NCI-H1694 treated with DMSO at 0.1 percent for 48 hours (cell line): ENCODE results near the gene FXN.
"Not testable (repeated sequence)": the region's sequence is repeated elsewhere in the genome, so short reads cannot be mapped to it uniquely, and the experiment has no call there.

ENCODE experiments used
- DNase-seq: peaks from one replicate; lab custom pipeline; 2025; lab: John Stamatoyannopoulos, UW

The FXN gene

GRCh38 chr9:69035438-69036308 lies at the start of gene FXN:
Gene FXN, plus strand, starts transcription at chr9:69035752. Its CDS starts 31 bp downstream, at chr9:69035783.
- DNase-seq = peak; percentile 40

- not testable (repeated sequence) for DNase-seq
Measured at GRCh38 chr9:68986949-68987348, 48.6 kb upstream of the FXN start.

DNA sequence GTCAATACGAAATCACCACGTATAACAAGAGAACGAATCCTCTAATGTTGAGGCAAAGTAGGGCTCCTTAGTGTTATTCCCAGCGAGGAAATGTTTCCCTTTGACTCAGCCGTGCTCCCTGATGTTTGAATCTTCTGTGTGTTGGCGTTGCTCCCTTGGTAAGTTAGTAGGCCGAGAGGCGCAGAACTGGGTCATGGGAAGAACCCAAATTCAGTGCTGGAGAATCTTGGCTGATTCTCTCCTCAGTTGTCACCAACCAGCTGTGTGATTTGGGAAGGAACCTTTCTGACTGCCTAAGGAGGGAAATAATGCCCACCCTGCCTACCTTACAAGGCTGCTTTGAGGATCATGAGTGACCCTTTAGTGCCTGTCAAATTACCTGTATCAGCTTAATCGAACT lies 44.1 kb upstream of the FXN start:
- no peak for DNase-seq

DNA sequence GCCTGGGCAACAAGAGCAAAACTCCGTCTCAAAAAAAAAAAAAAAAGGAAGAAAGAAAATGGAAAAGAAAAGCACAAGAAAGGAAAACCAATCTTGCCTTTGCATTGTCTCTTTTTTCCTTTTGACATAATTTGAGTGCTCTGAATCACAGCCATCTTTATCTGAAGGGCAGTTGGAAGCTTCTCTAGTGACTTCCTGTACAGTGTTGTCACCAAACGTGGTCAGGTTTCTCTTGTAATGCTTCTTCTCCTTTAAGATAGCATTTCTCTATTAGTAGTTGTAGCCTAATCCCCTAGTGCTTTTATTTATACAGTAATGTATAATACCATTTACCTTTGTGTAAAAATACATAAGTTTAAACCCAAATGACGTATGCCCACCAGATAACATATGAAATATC lies 39.8 kb upstream of the FXN start:
- no peak for DNase-seq

GRCh38 chr9:68996462-68996861 lies 39.1 kb upstream of the FXN start:
- DNase-seq = no peak

GRCh38 chr9:68997666-68998065 lies 37.9 kb upstream of the FXN start:
- DNase-seq = no peak

DNA sequence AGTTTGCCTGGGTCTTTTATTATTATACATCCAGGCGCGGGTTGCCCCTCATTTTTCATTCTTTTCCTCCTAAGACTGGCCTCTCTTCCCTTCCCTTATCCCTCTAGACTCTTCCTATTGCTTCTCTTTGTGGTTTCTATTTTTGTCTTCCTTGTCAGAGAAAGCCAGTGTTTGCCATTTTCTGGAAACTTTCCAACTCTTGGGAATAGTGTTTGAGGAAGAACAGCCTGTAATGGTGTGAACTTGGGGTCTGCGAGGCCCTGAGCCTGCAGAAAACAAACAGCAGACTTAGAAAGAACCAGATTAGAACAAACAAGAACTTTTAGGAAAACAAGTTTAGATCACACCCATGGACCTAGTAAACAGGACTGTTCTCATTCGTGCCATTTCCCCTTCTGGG lies 37.2 kb upstream of the FXN start:
- DNase-seq = no peak

GRCh38 chr9:68998812-68999211 lies 36.7 kb upstream of the FXN start:
- DNase-seq = no peak

GRCh38 chr9:68999393-69000105 lies 36.0 kb upstream of the FXN start:
- peak; percentile 39 for DNase-seq

DNA sequence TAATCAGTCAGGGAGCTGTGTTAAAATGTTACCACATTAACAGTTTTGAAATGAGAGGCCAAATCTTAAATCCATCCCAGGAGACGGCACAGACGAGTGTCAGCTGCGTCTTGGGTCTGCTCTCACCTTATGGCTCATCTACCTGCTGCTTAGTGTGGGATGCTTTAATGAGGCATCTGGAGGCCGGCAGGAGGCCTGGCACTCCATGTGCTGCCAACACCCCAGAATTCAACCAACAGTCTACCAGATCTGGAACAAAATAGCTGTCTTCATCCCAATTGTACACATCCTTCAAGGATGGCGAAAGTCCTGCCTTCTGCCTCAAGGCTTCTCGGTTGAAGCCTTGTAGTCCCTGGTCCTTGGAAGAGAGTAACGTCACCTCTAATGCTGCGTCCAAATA lies 33.6 kb upstream of the FXN start:
- no peak for DNase-seq

GRCh38 chr9:69003051-69003450 lies 32.5 kb upstream of the FXN start:
- DNase-seq = no peak

DNA sequence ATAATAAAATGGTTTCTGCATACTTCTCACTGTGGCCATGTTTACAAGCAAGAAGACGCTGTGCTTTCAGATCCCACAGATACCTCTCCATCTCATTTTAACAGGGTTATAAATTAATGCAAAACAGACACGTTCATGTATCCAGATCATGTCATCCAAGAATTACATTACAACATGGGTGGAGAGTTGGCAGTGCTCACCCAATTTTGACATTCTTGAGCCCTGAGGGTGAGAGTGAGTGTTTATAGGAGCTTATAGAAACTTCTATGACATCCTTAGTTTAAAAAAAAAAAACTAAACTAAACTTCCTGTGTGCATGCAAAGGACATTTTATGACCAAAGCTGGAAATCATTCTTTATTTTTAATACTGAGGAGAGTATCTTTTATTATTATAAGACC lies 30.7 kb upstream of the FXN start:
- DNase-seq = no peak

GRCh38 chr9:69009708-69010107 lies 25.8 kb upstream of the FXN start:
- no peak for DNase-seq

DNA sequence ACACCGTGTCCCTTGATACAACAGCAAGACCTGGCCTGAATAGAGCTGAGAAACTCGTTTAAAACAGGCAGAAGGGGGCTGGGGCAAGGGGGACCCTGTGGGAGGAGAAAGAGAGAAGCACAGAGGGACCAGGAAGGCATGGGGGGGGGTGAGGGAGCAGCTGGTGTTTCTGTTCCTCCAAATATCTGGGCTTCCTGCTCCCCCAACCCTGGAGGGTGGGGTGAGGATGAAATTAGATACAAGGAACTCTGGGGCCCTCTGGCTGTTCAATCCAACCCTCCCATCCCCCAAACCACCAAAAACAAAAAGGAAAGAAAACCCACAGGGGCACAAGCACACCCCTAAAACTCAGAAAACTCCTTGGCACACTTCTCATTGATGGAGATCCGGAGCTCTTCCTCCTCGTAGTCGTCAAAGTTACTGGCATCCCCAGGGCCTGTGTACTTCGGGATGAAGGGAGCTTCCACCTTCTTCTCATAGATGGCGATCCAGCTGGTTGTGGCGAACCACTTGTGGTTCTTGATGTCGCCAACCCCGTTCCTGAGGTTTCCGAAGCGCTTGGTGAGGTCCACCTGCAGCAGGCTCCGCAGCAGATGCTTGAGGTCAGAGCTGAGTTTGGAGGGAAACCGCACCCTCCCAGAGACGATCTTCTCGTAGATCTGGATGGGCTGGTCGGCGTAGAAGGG lies 22.7 kb upstream of the FXN start:
- no peak for DNase-seq

GRCh38 chr9:69013382-69013727 lies 22.2 kb upstream of the FXN start:
- DNase-seq = no peak

DNA sequence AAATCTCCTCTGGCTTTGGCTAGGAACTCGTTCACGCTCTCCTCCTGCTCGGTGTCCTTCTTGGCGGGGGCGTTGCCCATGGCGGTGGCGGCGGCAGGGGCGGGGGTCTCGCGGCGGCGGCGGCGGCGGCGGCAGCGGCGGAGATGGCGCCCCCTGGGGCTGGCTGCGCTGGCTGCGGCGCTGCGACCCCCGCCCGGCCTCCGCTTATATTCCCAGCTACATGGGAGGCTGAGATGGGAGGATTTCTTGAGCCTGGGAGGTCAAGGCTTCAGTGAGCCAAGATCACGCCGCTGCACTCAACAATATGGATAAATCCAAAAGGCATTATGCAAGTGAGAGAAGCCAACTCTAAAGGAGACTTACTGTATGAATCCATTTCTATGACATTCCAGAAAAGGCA lies 21.5 kb upstream of the FXN start, which contains the start of gene PRKACG:
Gene PRKACG, minus strand, starts transcription at position 101 of the 400 bp plus-strand sequence. Its CDS starts 21 bp downstream, at position 80.
- DNase-seq = no peak

DNA sequence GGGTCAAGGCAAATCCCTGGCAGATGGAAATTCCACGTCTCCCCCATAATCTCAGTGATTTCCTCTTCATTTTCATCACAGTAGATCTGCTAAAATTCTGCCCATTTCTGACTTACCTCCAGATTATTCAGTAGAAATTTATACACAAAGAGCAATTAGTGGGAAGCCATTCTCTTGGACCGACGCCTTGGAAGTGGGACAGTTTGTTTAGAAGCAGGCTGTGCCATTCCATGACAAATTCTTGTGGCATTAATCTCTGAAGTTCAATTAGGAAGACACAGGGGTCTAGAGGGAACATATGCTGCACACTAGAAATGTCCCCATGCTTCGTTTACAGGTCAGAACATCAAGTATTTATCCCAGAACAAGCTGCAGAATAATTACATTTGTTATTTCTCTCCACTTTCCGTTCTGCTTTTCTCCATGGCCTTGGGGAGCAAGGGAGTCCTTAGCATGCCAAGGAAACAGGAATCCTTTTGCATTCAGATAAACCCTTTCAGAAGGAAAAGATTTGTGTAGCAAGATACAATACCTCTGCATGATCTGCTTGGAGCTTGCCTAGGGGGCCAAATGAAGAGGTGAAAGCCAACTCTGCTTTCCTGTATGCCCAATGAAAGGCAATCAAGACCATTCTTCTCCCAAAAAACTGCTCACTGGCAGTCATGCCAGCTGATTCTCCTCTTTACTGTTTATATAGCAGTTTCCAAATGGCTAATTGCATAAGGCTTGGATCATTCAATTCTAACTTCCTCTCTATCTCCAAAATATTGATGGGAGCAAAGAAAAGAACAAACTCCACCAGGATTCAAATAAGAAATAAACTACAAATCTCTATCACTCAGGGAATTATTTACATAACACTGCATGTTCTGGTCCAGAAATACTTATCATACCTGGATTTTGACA lies 19.1 kb upstream of the FXN start:
- no peak for DNase-seq

- DNase-seq = no peak
Measured at GRCh38 chr9:69018737-69019136, 16.8 kb upstream of the FXN start.

- no peak for DNase-seq
Measured at GRCh38 chr9:69019808-69020207, 15.7 kb upstream of the FXN start.

- DNase-seq = no peak
Measured at GRCh38 chr9:69020301-69021145, 15.0 kb upstream of the FXN start.

DNA sequence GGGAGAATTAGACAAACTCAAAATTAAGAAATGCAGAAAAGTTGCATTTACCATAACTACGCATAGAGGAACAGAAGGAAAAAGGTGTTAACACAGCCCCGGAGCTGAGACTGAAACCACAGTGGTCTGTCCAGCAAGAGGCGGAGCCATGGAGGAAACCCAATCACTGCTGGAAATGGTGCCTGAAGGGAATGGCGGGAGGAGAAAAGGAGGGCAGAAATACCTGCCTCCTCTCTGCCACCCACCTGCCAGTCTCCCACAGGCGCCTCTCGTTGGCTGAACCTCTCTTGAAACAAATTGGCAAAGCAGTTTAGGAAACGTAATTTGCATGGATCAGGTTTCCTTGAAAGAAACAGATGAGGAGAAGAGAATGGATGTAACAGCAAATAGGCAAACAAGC lies 11.9 kb upstream of the FXN start:
- DNase-seq = no peak
